IPS DF 4.7 (cell line): ENCODE measurements around the gene PRG3.

Experiments
- DNase-seq: peaks from one replicate; pipeline ENCODE4 v3.0.0-alpha.2; 2013; ENCODE audit warnings: low spot score; ENCODE audit errors: extremely low read depth

Gene PRG3, protein sequence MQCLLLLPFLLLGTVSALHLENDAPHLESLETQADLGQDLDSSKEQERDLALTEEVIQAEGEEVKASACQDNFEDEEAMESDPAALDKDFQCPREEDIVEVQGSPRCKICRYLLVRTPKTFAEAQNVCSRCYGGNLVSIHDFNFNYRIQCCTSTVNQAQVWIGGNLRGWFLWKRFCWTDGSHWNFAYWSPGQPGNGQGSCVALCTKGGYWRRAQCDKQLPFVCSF

DNA sequence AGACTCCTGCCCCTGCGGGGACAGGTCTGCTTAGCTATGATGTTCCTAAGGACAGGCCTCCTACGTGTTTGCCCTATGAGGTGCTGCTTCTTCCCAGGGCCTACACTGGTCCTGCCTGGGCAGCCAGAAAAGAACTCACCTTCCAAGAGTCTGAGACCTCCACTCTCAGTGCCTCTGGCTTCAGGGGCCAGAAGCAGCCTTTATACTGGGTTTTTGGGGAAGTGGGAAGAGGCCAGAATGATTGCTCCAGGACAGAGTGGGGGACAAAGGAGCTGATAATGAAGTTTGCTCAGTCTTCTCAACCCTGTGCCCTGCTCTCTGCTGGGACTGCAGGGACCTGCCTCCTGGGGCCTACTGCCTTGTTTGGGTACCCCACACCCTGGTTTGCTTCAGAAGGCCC is at the start of gene PRG3:
TSS of gene PRG3 (minus strand) at position 176 of the 400 bp plus-strand sequence. CDS start 442 bp downstream, outside the sequence.
- DNase-seq: no peak

DNA sequence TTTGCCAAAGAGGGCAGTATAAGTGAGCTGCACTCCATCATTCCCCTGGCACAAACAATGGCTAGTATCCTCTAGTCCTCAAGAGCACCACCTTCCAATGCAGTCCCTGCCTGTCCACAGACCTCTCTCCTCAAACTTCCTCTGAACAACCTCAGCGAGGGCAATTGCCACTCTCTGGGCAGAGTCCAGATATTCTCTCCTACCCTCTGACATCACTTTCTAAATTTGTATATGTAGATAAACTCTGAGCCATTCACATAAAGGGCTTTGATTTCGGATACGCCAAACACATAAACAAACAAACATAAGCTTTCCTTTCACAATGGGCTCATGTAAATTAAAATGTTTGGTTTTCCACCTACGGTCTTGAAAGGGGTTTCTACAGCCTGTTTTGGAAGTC is 49.0 kb upstream of the PRG3 start:
- no peak for DNase-seq

DNA sequence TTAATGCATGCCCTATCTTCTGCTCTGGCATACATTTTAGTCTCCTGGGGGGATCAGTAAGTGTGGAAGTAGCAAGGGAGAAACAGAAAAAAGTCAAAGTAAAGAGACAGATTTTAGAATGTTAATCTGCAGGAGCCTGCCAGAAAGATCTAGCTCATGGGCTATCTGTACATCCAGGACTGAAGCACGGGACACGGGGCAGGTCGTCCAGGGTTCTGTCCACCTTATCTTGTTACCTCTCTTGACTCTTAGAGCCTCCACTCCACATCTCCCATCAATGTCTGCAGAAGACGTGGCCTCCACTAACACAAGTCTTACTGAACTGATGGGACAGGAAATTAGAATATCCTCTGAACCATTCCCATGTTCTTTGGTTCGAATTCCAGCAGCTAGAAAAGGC is 47.7 kb upstream of the PRG3 start:
- no peak for DNase-seq

DNA sequence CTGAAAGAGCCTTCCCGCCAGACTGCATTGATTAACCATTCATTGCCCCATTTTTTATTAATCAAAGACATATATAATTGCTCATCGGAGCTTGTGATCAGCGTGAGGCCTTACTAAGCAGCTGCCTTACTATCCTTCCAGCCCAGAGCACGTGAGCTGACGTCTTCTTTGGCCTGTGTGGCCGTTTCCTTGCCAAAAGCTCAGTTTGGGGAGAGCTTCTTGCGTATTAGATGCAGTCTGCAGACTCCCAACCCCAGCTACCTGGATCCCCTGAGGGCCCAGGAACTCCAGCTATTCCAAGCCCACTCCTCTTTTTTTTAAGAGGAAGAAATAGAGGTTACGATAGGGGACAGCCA is 46.8 kb upstream of the PRG3 start:
- no peak for DNase-seq

DNA sequence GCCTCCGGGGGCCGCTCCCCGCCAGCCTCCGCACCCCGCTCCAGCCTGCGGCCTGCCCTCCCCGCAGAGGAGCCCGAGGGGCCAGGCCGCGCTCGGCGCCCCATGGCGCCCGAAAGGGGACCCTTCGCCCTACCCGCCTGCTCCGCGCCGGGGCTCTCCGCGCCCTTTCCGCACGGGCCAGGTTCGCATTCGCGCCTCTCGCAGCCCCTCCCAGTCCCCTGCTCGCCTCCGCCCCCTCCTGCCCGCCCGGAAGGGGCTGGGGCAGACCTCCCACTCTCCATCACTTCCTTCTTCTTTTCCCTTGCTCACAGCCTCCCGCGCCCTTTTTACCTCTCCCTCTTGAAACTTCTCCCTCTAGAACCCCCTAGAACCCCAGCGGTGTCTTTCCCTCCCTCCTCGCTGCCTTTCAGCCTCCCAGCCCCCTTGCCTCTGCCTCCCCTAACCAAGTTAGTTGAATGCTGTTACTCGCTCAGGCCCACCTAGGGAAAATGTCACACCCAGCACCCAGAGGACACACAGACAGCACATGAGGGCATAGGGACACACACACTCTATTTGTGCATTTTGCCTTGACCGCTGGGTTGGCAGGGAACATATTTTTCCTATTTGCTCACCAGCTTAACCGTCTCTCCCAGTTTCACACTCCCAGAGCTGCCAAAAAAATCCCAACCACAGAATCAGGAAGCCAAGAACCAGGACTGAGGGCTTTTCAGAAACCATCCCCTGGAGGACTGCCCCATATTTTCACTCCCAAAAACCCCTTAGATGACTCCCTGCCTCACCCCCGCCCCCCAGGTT is 46.2 kb upstream of the PRG3 start, which contains the start of gene SLC43A3:
TSS of gene SLC43A3 (minus strand) at position 193 of the 798 bp plus-strand sequence. CDS start 949 bp downstream, outside the sequence.
- peak; percentile 28 for DNase-seq

DNA sequence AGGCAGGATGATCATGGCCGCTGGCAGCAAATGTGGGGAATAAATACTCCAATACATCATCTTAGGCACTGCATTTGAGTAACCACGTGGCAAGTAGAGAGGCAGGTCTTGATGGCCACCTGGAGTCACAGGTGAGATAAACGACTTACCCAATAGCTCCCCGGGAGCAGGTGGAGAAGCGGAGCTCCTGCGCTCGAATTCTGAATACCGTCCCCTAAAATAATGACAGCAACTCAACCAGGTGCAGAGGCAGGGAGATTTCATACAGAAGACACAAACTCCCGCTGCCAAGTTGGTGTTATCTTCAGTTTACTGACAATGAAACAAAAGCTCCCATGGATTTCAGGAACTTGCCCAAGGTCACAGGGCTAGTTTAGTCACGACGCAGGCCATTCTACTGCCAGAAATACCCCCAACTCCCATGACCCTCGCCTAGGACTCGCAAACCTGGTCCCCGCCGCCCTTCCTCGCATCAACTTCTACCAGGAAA is 45.5 kb upstream of the PRG3 start:
- no peak for DNase-seq

DNA sequence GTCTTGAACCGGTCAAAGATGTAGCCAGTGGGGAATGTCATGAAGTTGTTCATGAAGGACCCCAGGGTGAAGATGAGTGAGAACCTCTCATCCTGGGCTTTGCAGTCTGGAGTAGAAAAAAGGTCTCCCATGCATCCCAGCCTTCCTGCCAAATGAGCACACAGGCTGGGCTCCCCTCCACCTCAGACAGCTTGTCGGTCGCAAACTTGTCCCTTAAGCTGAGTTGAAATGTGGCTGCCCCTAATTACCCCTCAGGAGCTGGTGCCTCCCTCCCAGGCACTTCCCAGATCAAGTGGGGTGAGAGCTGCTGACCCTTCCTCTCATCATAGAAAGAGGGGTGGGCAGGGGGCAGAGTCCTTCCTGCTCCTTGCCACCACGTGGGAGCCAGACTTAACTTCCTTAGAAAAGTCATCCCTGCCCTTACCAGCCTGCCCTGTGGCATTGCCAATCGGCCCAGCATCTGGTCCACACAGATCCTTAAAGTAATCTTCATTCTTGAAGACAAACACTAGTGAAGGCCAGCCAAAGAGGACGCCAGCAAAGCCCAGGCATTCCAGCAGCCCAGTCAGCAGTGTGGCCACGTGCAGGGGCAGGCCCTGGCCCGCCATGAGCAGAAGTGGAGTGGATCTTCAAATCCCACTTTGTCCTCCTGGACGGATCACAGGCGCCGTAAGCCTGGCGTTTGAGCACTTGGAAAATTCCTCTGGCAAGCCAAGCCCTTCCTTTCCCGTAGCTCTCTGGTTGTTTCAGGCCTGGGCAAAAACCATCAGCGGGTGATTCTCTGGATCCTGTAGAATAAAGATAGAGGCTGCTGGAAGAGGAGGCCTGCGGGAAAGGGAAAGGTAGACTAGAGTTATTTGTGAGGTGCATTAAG is 44.9 kb upstream of the PRG3 start:
- DNase-seq: no peak

DNA sequence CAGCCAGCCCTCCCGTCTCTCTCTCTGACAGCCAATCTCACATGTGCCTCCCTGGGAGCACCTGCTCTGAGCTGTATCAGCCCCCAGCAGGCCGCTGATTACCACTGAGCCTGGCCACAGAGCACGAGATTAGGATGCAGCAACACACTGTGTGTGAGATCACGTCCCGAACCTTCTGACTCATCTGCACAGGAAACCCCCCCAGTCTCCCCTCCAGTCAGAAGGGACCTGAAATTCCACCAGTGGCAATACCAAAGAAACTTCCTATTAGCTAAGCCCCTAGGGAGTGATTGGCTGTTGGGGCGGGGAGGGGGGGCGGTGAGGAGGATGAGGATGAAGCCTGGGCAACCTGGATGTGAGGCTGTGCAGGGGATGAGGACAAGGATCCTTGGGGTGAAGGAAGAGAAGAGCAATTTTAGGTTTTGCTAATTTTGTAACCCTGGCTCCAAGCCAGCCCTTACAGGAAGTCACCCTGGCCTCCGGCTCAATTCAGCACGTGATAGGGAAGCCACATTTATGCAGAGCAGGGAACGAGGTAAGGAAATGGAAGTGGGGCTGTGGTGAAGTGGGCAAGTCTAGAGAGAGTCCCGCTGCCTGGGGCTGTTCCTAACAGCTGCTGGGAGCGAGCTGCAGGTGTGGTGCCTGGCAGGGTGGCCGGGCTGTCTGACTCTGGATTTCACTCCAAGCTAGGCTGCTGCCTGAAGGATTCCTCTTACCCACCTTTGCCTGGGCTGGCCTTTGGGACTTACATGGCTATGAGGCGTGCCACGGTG is 44.0 kb upstream of the PRG3 start:
- no peak for DNase-seq

DNA sequence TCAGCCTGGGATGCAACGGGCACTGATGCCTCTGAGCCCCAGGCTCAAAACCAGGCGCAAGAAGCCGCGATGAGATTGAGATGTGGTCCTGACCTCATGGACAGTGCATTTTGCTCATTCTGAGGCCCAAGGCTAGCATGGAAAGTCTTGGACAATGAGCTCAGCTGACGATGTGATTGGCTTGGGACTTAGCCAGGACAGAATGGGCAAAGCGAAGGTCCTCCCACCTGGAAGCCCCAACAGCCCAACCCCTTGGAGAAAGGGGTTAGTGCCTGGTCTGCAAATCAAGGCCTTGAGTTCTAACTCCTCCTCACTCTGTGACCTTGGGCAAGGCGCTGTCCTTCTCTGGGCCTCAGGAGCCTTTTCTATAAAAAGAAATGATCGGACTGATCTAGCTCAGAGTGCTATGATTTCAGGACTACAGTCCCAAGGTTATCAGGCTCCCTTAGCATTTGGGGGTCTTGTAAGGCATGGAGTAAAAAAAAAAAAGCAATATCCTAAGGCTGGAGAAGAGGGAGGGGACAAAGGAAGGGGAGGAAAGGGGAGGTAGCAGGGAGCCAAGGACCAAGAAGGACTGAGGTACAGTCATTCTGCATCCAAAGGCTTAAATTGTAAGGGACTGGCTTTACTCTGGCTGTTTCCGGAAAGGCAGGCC is 43.3 kb upstream of the PRG3 start:
- no peak for DNase-seq

DNA sequence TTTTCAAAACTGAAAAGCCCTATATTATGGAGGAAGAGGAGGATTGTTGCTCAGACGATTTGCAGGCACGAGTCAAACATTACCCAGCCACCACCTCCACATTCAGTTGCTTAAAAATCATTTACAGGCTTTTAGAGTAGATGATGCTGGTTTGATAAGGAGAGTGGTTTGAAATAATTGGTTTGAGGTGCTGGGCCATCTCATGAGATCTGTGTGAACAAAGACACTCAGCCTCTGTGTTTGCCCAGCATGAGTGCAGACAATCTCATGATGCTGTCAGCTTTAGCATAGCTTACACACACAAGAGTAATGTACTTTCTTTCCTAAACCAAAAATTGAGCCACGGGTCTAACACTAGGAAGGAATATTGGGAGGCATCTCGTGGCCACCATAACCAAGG is 41.7 kb upstream of the PRG3 start:
- no peak for DNase-seq

DNA sequence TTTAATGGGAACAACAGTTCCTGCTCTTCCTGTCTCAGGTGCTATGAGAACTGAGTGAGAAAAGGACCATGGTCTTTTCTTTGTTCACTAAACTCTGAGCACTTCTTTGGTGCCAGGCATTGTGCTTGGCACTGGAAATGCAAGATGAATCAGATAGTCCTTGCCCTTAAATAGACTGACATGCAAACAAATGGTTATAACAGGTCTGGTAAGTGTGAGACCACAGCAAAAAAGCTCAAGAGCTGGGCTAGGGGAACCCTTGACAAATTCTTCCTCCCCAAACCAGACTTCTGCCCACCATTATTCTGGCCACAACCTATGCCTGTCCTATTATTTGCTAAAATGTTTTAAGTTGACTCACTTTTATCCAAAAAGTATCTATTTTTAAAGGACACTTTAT is 40.9 kb upstream of the PRG3 start:
- DNase-seq: no peak

DNA sequence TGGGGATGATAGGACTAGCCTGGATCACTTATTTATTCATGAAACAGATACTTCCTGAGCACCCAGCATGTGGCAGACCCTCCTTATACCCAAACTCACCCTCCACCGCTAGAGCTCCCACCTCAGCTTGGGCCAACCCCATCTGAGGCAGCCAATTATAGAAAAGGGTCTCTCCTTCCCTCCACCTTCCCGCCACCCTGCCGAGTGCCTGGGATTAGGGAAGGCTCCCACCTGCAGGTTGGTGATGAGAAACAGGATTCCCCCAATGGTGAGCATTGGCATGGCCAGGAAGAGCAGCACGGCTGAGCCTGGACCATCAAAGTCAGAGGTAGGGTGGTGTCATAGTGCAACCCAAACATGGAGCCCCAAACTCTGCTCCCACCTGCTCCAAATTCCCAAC is 40.1 kb upstream of the PRG3 start:
- no peak for DNase-seq

DNA sequence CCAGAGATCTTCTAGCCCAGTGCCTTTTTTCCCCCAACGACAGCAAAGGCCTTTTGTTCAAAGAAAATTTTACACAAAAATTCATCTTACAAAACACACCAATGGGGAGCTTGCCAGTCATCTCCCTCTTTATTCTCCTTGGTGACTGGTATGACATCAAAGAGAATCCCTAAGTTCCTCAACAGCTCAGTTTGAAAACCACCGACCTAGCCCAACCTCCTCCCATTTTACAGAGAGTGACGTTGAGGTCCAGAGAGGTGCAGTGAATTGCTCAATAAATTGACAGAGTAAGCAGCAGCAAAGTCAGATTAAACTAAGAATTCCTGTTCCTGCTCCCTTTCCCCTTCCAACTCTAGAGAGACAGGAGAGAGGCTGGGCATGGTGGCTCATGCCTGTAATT is 38.2 kb upstream of the PRG3 start:
- no peak for DNase-seq

DNA sequence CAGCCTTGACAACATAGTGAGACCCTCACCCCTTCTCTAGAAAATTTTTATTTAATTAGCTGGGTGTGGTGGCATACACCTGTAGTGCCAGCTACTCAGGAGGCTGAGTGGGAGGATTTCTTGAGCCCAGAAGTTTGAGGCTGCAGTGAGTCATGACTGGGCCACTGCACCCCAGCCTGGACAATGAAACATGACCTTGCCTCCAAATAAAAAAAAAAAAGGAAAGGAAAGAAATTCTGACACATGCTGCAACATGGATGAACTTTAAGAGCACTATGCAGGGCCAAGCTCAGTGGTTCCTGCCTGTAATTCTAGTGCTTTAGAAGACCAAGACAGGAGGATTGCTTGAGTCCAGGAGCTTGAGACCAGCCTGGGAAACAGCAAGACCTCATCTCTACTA is 37.2 kb upstream of the PRG3 start:
- DNase-seq: no peak

DNA sequence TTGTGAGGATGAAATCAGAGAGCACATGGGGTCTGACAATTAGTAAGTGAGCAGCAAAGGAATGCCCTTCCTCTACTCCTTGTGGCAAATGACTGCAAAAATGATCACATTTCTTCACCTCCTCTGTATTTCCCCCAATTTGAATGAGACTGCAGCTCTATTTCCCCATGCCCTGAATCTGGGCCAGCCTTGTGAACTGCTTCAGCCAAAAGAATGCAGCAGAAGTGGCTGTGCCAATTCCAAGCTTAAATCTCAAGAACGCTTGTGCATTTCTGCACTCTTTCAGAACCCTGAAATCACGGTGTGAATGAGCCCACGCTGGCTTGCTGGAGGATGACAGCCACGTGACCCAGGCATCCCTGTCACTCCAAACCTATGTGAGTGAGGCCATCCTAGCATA is 36.1 kb upstream of the PRG3 start:
- DNase-seq: no peak

DNA sequence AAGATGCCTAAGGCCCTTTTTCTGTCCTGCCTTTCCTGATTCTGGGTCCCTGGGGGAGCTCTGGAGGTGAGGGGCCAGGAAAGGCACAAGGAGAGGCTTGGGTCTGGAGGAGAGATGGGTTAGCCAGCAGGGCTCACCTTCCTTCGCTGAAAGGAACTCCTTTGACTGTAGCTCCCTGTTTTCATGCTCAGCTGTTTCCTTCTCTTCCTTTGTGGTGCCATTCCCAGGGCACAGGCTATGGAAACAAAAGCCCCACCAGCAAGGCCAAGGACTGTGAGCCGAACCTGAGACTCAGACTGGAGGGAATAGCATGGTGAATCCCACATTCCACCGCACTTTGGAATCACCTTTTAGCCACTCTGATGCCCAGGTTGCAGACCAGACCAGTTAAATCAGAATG is 35.5 kb upstream of the PRG3 start:
- no peak for DNase-seq

DNA sequence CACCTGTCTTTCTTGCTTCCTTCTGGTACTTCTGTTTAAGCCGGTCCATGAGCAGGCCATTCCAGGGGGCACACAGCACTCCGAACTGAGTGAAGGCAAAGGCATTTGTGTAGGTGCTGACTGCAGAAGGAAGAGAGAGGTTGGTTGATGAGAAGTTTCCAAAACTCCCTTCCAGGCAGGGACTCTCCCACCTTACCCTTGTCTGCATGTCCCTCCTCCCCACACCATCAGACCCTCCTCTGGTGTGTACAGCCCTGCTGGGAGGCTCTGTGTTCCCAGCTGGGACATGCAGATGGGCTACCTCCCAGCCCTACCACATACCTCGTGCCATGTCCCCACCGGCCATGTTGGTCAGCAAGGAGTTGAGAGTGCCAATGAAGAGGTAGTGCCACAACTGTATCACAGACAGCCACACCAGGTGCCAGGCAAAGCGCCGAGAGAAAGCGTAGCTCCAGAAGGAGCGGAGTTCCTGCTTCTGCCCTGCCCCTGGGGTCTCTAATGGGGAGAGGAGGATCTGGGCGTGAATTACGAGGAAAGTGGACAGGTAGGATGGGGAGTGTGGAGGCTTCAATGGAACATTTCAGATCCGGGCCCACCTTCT is 33.8 kb upstream of the PRG3 start:
- DNase-seq: no peak

DNA sequence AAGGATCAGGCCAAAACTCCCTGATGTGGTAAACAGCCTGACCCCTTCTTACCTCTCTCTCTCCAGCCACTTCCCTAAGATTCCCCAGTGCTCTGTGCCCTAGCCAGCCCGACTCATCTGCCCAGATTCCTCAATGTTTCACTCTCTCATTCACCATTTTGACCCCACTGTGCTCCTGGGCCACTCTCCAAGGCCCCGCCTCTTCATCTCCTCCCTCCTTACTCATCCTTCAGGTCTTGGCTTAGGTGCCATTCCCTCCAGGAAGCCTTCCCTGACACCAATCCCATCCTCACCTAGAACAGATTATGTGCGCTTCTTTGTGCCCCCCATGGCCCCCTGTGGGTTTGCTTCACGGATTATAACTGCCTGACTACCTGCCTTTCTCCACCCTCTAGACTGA is 32.7 kb upstream of the PRG3 start:
- DNase-seq: no peak

DNA sequence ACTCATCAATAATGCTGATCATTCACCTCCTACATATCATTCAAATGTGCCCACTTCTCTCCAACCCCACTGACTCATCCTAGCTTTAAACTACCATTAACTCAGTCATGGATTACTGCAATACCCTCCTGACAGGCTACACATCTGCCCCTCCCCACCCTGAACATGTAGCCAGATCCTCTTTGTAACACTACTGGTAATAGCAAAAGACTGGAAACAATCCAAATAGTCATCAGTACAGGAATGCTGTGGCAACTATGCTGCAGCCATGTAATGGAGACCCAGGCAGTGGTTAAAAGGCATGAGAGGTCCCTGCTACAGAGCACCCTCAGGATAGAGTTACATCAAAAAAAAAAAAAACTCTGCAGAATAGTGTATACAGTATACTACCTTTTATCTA is 29.3 kb upstream of the PRG3 start:
- no peak for DNase-seq
